Ishikawa (cell line): ENCODE measurements around the gene TKTL2.

Source experiments
- CEBPB ChIP-seq: IDR thresholded peaks from 2 replicates; pipeline ENCODE4 v1.6.1; 2012
- EP300 ChIP-seq: IDR thresholded peaks from 2 replicates; pipeline ENCODE4 v1.6.1; 2012; ENCODE audit warnings: borderline replicate concordance
- RAD21 ChIP-seq: IDR thresholded peaks from 2 replicates; pipeline ENCODE4 v1.6.1; 2012; ENCODE audit warnings: low read depth
- TEAD4 ChIP-seq: IDR thresholded peaks from 2 replicates; pipeline ENCODE4 v1.6.1; 2012
- ZBTB7A ChIP-seq: IDR thresholded peaks from 2 replicates; pipeline ENCODE4 v1.6.1; 2012; ENCODE audit warnings: low read depth
- TF ChIP-seq, protein P1 (sequence below): IDR thresholded peaks from 2 replicates; pipeline ENCODE4 v1.6.1; 2012
- TF ChIP-seq, protein P2 (sequence below): IDR thresholded peaks from 2 replicates; pipeline ENCODE4 v1.6.1; 2012; ENCODE audit warnings: low read depth, mild to moderate bottlenecking

DNA sequence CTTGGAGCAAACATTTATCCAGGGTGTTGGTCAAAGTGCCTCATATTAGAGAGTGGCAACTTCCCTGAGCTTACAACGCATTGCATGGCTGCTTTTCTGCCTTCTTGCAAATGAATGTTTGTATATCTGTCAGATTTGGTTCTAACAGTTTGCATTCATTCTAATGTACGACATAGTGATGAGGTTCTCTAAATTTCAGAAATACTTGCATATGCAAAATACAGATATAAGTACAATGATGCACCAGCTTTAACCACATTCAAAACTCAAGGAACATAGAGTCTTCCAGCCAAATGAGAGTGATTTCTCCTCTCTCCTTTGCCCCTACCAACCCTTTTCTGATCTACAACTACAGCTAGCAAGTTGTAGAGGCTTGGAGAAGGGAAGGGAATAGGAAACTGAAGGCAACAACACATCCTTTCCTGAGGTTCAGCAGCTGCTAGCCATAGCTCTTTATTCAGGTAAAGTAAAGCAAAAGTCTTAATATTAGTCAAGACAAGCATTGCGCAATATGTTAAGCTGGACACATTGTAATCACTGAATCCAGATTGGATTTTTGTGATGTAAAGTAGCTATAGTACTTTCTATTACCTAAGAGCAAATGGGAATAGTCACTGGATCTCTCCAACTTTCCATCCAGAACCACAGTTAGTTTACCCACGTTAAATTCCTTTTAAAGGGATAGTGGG, 6.3 kb downstream of the TKTL2 start:
- TF ChIP-seq CEBPB (peak; percentile 95), TEAD4 (no peak), EP300 (no peak), ZBTB7A (no peak), RAD21 (no peak)
- TF ChIP-seq, protein P1, sequence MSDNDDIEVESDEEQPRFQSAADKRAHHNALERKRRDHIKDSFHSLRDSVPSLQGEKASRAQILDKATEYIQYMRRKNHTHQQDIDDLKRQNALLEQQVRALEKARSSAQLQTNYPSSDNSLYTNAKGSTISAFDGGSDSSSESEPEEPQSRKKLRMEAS, result no peak
- TF ChIP-seq, protein P2, sequence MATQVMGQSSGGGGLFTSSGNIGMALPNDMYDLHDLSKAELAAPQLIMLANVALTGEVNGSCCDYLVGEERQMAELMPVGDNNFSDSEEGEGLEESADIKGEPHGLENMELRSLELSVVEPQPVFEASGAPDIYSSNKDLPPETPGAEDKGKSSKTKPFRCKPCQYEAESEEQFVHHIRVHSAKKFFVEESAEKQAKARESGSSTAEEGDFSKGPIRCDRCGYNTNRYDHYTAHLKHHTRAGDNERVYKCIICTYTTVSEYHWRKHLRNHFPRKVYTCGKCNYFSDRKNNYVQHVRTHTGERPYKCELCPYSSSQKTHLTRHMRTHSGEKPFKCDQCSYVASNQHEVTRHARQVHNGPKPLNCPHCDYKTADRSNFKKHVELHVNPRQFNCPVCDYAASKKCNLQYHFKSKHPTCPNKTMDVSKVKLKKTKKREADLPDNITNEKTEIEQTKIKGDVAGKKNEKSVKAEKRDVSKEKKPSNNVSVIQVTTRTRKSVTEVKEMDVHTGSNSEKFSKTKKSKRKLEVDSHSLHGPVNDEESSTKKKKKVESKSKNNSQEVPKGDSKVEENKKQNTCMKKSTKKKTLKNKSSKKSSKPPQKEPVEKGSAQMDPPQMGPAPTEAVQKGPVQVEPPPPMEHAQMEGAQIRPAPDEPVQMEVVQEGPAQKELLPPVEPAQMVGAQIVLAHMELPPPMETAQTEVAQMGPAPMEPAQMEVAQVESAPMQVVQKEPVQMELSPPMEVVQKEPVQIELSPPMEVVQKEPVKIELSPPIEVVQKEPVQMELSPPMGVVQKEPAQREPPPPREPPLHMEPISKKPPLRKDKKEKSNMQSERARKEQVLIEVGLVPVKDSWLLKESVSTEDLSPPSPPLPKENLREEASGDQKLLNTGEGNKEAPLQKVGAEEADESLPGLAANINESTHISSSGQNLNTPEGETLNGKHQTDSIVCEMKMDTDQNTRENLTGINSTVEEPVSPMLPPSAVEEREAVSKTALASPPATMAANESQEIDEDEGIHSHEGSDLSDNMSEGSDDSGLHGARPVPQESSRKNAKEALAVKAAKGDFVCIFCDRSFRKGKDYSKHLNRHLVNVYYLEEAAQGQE, result no peak
